Ovary (tissue), 3 donors: ENCODE results near the gene DIP2C.

Experiments
- EP300 ChIP-seq: sonication (generic); formaldehyde crosslinking; IDR thresholded peaks from one replicate; pipeline ENCODE4 v1.6.1; 2017; ENCODE audit warnings: antibody characterized with exemption
- POLR2A ChIP-seq: fragments of 450-650 bp; IDR thresholded peaks from one replicate; pipeline ENCODE4 v1.6.1; 2017; ENCODE audit warnings: antibody characterized with exemption, mild to moderate bottlenecking, moderate library complexity
- TF ChIP-seq, protein P1 (sequence below), 3 donors: fragments of 450-650 bp in 2 of 3; fragments of 200-600 bp in 1 of 3; IDR thresholded peaks; one replicate each; pipeline versions ENCODE4 v1.5.1 to v1.8.0; 2016 to 2022; ENCODE audit warnings: antibody characterized with exemption in 3 of 3, mild to moderate bottlenecking in 1 of 3
- donor health status: DM: no; HTN: no; CAD: no.

DNA sequence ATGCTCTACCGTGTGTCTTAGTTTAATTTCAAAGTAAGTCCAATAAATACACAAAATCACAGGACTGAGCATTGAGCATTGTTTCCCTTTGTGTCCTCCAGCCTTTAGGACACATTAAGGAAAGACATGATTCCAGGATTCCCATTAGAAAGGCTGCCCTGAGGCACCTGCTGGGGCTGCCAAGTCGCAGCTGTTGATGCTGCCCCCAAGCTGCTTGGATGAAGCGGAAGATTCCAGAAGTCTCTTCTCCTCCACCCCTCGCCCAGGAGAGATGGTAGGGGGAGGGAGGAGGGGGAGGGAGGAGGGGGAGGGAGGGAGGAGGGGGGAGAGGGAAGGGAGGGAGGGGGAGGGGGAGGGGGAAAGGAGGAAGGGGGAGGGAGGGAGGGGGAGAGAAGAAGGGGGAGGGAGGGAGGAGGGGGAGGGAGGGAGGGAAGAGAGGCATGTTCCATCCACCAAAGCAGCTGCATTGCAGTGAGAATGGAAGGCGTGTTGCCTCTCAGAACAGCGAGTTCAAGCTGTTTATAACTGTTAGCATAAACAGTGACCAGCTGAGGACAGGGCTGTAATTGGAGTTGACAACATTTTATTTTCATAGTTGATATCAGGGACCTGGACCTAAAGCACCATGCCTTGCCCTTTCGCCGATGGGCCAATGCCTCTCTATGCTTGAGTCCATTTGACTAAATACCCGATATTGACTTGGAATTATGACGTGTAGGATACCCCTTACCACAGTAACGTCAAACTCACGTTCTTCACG is 67.3 kb downstream of the DIP2C start:
- TF ChIP-seq, protein P1, sequence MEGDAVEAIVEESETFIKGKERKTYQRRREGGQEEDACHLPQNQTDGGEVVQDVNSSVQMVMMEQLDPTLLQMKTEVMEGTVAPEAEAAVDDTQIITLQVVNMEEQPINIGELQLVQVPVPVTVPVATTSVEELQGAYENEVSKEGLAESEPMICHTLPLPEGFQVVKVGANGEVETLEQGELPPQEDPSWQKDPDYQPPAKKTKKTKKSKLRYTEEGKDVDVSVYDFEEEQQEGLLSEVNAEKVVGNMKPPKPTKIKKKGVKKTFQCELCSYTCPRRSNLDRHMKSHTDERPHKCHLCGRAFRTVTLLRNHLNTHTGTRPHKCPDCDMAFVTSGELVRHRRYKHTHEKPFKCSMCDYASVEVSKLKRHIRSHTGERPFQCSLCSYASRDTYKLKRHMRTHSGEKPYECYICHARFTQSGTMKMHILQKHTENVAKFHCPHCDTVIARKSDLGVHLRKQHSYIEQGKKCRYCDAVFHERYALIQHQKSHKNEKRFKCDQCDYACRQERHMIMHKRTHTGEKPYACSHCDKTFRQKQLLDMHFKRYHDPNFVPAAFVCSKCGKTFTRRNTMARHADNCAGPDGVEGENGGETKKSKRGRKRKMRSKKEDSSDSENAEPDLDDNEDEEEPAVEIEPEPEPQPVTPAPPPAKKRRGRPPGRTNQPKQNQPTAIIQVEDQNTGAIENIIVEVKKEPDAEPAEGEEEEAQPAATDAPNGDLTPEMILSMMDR (IDR thresholded peaks at IDR 0.05): no peak
- TF ChIP-seq EP300: no peak
- no peak for TF ChIP-seq POLR2A
